ENCODE data around the gene MUC5AC.

MUC5AC gene

DNA sequence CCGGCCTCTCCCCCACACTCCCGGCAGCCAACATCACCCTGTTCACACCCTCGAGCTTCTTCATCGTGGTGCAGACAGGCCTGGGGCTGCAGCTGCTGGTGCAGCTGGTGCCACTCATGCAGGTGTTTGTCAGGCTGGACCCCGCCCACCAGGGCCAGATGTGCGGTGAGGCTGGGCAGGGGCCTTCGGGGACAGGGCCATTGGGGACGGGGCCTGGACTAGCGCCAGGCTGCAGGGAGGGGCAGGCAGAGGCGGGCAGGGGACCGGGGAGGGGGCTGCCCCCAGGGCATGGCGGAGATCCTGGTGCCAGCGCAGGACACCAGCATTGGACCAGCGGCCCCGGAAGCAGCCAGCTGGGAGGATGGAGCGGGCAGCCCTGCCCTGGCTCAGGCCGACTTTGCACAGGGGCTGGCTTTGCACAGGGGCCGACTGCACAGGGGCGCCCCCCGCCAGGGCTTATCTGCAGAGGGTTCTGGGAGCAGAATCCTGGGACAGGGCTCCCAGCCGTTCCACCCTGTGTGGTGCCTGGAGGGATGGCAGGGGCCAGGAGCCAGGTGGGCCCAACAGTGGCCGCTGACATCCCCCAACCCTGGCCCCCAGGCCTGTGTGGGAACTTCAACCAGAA, 73.8 kb downstream of the MUC5AC start:
- no peak for TF ChIP-seq JUND (IDR thresholded peaks at IDR 0.05; ENCODE audit: low read depth)
- no peak for DNase-seq (ENCODE audit: low read depth in 1 of 2, low spot score in 1 of 2)
- in situ Hi-C loops (cut with HindIII; ENCODE audit: low pct_unique_long_range_greater_than_20kb, low sequenced_read_pairs), result no loop called here

GRCh38 chr11:1232021-1232882, 74.5 kb downstream of the MUC5AC start:
- no peak for TF ChIP-seq JUND (IDR thresholded peaks at IDR 0.05; ENCODE audit: low read depth)
- no peak for DNase-seq (ENCODE audit: low read depth in 1 of 2, low spot score in 1 of 2)
- in situ Hi-C loops (cut with HindIII; ENCODE audit: low pct_unique_long_range_greater_than_20kb, low sequenced_read_pairs), result no loop called here

- no peak for TF ChIP-seq JUND (IDR thresholded peaks at IDR 0.05; ENCODE audit: low read depth)
- DNase-seq (ENCODE audit: low read depth in 1 of 2, low spot score in 1 of 2), result no peak
- in situ Hi-C loops (cut with HindIII; ENCODE audit: low pct_unique_long_range_greater_than_20kb, low sequenced_read_pairs), result no loop called here
These were observed 75.1 kb downstream of the MUC5AC start for GRCh38 chr11:1232883-1233321.

GRCh38 chr11:1233351-1234053, 75.7 kb downstream of the MUC5AC start:
- DNase-seq (ENCODE audit: low read depth in 1 of 2, low spot score in 1 of 2), result peak in 1 of 2 experiments; percentile 28
- TF ChIP-seq JUND (IDR thresholded peaks at IDR 0.05; ENCODE audit: low read depth), result no peak
- in situ Hi-C loops (cut with HindIII; ENCODE audit: low pct_unique_long_range_greater_than_20kb, low sequenced_read_pairs), result no loop called here

- in situ Hi-C loops (cut with HindIII; ENCODE audit: low pct_unique_long_range_greater_than_20kb, low sequenced_read_pairs), result no loop called here
- TF ChIP-seq JUND (IDR thresholded peaks at IDR 0.05; ENCODE audit: low read depth), result no peak
- DNase-seq (ENCODE audit: low read depth in 1 of 2, low spot score in 1 of 2), result peak in 1 of 2 experiments; percentile 0
These were observed 76.4 kb downstream of the MUC5AC start for GRCh38 chr11:1234054-1234720.

DNA sequence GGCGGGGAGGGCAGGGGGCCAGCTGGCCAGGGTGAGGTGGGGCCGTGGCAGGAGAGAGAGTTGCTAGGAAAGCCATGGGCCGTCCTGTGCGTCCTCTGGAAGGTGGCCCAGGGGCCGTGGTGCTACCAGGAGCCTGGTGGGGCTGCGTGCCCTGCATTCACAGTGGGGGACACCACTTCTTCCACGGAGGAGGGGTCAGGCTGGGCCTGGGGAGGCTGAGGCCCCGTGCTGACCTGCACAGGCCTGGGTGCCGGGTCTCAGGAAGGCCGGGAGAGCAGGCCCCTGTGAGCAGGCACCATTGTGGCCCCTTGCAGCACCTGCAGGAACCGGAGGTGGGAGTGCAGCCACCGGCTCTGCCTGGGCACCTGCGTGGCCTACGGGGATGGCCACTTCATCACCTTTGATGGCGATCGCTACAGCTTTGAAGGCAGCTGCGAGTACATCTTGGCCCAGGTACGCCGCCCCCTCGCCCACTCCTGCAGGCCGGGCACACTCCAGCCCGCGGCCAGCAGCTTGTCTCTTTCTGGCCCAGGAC, 77.1 kb downstream of the MUC5AC start:
- peak in 1 of 2 experiments; percentile 1 for DNase-seq (ENCODE audit: low read depth in 1 of 2, low spot score in 1 of 2)
- no peak for TF ChIP-seq JUND (IDR thresholded peaks at IDR 0.05; ENCODE audit: low read depth)
- in situ Hi-C loops (cut with HindIII; ENCODE audit: low pct_unique_long_range_greater_than_20kb, low sequenced_read_pairs), result no loop called here

DNA sequence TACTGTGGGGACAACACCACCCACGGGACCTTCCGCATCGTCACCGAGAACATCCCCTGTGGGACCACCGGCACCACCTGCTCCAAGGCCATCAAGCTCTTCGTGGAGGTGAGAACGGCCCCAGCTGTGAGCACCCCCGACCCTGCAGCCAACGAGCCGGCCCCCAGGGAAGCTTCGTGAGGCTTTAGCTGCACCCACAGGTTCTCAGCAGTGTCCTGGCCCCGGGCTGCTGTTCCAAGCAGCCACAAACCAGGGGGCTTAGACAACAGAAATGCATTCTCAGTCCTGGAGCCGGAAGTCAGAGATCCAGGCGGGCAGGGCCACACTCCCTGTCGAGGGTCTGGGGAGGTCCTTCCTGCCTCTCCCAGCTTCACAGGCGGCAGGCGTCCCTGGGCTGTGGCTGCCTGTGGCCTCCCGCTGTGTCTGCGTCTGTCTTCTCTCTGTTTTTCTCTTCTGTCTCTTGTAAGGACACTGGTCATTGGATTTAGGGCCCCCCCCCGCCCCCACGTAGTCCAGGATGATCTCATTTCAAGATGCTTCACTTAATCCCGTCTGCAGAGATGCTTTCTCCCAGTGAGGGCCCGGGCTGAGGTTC, 77.7 kb downstream of the MUC5AC start:
- in situ Hi-C loops (cut with HindIII; ENCODE audit: low pct_unique_long_range_greater_than_20kb, low sequenced_read_pairs), result no loop called here
- TF ChIP-seq JUND (IDR thresholded peaks at IDR 0.05; ENCODE audit: low read depth), result no peak
- peak in 1 of 2 experiments; percentile 1 for DNase-seq (ENCODE audit: low read depth in 1 of 2, low spot score in 1 of 2)

GRCh38 chr11:1235901-1236315, 78.2 kb downstream of the MUC5AC start:
- in situ Hi-C loops (cut with HindIII; ENCODE audit: low pct_unique_long_range_greater_than_20kb, low sequenced_read_pairs), result no loop called here
- no peak for TF ChIP-seq JUND (IDR thresholded peaks at IDR 0.05; ENCODE audit: low read depth)
- peak in 1 of 2 experiments; percentile 0 for DNase-seq (ENCODE audit: low read depth in 1 of 2, low spot score in 1 of 2)

- no peak for TF ChIP-seq JUND (IDR thresholded peaks at IDR 0.05; ENCODE audit: low read depth)
- no peak for DNase-seq (ENCODE audit: low read depth in 1 of 2, low spot score in 1 of 2)
- in situ Hi-C loops (cut with HindIII; ENCODE audit: low pct_unique_long_range_greater_than_20kb, low sequenced_read_pairs), result no loop called here
These were observed 78.8 kb downstream of the MUC5AC start for GRCh38 chr11:1236316-1237127.

DNA sequence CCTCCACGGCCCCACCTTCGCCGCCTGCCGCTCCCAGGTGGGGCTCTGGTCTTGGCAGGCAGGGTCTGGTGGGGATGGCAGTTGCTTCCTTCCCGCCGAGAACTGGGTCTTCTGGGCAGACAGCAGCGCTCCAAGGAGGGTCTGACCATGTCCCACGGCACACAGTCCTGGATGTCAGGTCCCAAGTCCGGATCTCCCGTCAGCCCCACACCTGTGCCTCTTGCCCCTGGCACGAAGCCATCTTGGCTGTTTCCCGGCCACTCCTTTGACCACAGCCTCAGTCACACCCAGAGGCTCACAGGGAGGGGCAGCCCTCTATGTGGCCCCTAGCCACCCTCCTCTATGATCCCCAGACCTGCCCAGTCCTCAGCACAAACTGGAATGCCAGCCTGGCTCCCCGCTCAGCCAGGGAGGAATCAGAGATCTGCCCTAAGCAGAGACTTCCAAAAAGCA, 79.4 kb downstream of the MUC5AC start:
- no peak for TF ChIP-seq JUND (IDR thresholded peaks at IDR 0.05; ENCODE audit: low read depth)
- in situ Hi-C loops (cut with HindIII; ENCODE audit: low pct_unique_long_range_greater_than_20kb, low sequenced_read_pairs), result no loop called here
- DNase-seq (ENCODE audit: low read depth in 1 of 2, low spot score in 1 of 2), result no peak

GRCh38 chr11:1237851-1238250, 80.1 kb downstream of the MUC5AC start:
- in situ Hi-C loops (cut with HindIII; ENCODE audit: low pct_unique_long_range_greater_than_20kb, low sequenced_read_pairs), result no loop called here
- no peak for DNase-seq (ENCODE audit: low read depth in 1 of 2, low spot score in 1 of 2)
- no peak for TF ChIP-seq JUND (IDR thresholded peaks at IDR 0.05; ENCODE audit: low read depth)
